Measurements from ENCODE around the gene BLVRB. TPM values are rescaled to one million over a fixed set of nuclear protein-coding genes. Genes with fewer than 3 reads are reported as not detected.

The BLVRB gene
- total RNA-seq, 1 experiment from 2014 or later, result 45.6 TPM

GRCh38 chr19:40510526-40511115 is 45.1 kb upstream of the BLVRB start:
- Histone ChIP-seq H3K4me1 (ENCODE audit: control insufficient read depth, insufficient read depth, low read length) (no peaks in the 10 kb centered on the region), H3K9me3 (ENCODE audit: control insufficient read depth, insufficient read depth, low read depth, low read length) (no peaks in the 10 kb centered on the region), H3K27ac (ENCODE audit: low read length) (no peak overlapping the region), H3K4me3 (ENCODE audit: low read depth in 2 of 2, low read length in 2 of 2) (no peak overlapping the region), H3K36me3 (ENCODE audit: control insufficient read depth, insufficient read depth, low read length) (no peaks in the 10 kb centered on the region), H3K27me3 (ENCODE audit: control insufficient read depth, insufficient read depth, low read length) (peaks cover 2% of the 10 kb centered on the region; the same call in 1 of the 2 replicates)
- in situ Hi-C loops (cut with HindIII; ENCODE audit: low pct_unique_long_range_greater_than_20kb, low sequenced_read_pairs) (no loop called here), intact Hi-C loops (cut with micrococcal nuclease; ENCODE audit: unreplicated experiment) (no loop called here)
- CTCF ChIA-PET, result no interaction called here
- TF ChIP-seq TCF7L2 (IDR thresholded peaks at IDR 0.05; ENCODE audit: low read depth, low read length) (no peak), POLR2AphosphoS5 (IDR thresholded peaks at IDR 0.05; ENCODE audit: low read depth, low read length) (no peak), CTCF (IDR thresholded peaks at IDR 0.05) (no peak), SIN3A (IDR thresholded peaks at IDR 0.05; ENCODE audit: borderline replicate concordance, insufficient read depth, low read depth, low read length) (no peak)
- TF ChIP-seq, protein P1, sequence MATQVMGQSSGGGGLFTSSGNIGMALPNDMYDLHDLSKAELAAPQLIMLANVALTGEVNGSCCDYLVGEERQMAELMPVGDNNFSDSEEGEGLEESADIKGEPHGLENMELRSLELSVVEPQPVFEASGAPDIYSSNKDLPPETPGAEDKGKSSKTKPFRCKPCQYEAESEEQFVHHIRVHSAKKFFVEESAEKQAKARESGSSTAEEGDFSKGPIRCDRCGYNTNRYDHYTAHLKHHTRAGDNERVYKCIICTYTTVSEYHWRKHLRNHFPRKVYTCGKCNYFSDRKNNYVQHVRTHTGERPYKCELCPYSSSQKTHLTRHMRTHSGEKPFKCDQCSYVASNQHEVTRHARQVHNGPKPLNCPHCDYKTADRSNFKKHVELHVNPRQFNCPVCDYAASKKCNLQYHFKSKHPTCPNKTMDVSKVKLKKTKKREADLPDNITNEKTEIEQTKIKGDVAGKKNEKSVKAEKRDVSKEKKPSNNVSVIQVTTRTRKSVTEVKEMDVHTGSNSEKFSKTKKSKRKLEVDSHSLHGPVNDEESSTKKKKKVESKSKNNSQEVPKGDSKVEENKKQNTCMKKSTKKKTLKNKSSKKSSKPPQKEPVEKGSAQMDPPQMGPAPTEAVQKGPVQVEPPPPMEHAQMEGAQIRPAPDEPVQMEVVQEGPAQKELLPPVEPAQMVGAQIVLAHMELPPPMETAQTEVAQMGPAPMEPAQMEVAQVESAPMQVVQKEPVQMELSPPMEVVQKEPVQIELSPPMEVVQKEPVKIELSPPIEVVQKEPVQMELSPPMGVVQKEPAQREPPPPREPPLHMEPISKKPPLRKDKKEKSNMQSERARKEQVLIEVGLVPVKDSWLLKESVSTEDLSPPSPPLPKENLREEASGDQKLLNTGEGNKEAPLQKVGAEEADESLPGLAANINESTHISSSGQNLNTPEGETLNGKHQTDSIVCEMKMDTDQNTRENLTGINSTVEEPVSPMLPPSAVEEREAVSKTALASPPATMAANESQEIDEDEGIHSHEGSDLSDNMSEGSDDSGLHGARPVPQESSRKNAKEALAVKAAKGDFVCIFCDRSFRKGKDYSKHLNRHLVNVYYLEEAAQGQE (IDR thresholded peaks at IDR 0.05; ENCODE audit: insufficient read depth in 1 of 2, low read depth in 2 of 2, low read length in 1 of 2), result no peak
- no peak for ATAC-seq
- POLR2A ChIA-PET, result no interaction called here
- no TSS peak for BruUV-seq (replicated peaks)
- DNase-seq (ENCODE audit: low read depth, low spot score), result no peak

DNA sequence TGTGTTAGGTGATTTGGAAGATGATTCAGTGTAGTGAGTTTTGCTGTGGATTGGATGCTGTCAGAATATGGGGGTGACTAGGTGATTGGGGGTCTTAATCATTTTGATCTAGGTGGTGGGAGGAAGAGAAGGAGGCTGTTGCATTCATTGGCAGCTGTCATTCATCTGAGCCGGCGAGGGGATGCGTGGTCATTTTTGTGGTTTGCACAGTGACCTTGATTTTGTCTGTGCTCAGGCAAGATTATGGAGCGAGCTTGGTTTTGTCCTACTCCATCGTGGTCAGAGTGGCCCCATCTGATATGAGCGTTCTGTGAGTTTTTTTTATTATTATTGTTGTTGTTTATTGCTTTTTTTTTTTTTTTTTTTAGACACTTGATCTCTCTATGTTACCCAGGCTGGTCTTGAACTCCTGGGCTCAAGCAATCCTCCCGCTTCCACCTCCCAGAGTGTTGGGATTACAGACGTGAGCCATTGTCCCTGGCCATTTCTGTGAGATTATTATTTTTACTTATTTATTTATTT is 43.3 kb upstream of the BLVRB start:
- Histone ChIP-seq H3K4me3 (ENCODE audit: low read depth in 2 of 2, low read length in 2 of 2) (no peak overlapping the region), H3K9me3 (ENCODE audit: control insufficient read depth, insufficient read depth, low read depth, low read length) (no peaks in the 10 kb centered on the region), H3K36me3 (ENCODE audit: control insufficient read depth, insufficient read depth, low read length) (no peaks in the 10 kb centered on the region), H3K27ac (ENCODE audit: low read length) (no peak overlapping the region), H3K4me1 (ENCODE audit: control insufficient read depth, insufficient read depth, low read length) (no peaks in the 10 kb centered on the region), H3K27me3 (ENCODE audit: control insufficient read depth, insufficient read depth, low read length) (peaks cover 2% of the 10 kb centered on the region; the same call in 1 of the 2 replicates)
- ATAC-seq (no peak), DNase-seq (ENCODE audit: low read depth, low spot score) (no peak)
- TF ChIP-seq POLR2AphosphoS5 (IDR thresholded peaks at IDR 0.05; ENCODE audit: low read depth, low read length) (no peak), CTCF (IDR thresholded peaks at IDR 0.05) (no peak), TCF7L2 (IDR thresholded peaks at IDR 0.05; ENCODE audit: low read depth, low read length) (no peak), SIN3A (IDR thresholded peaks at IDR 0.05; ENCODE audit: borderline replicate concordance, insufficient read depth, low read depth, low read length) (no peak)
- TF ChIP-seq, protein P1 (IDR thresholded peaks at IDR 0.05; ENCODE audit: insufficient read depth in 1 of 2, low read depth in 2 of 2, low read length in 1 of 2), result no peak
- no TSS peak for BruUV-seq (replicated peaks)
- intact Hi-C loops (cut with micrococcal nuclease; ENCODE audit: unreplicated experiment) (no loop called here), in situ Hi-C loops (cut with HindIII; ENCODE audit: low pct_unique_long_range_greater_than_20kb, low sequenced_read_pairs) (no loop called here)
- ChIA-PET CTCF (interaction anchor here (0.7 kb wide), 1 partner anchor 18 kb away, joined by 8 read pairs; no protein-coding TSS in a partner anchor), POLR2A (no interaction called here)
